IMR-90 (cell line): ENCODE measurements around the gene GRIFIN. TPM values are rescaled to one million over a fixed set of nuclear protein-coding genes. Genes with fewer than 3 reads are reported as not detected.

Experiments
- ATAC-seq: fragments of 200-7000 bp; cut with Tn5 transposase; 2 replicates; pipeline ENCODE4 v1.9.1; 2020; ENCODE audit warnings: low read depth, mild to moderate bottlenecking, moderate library complexity
- BruUV-seq: library from RNA; stranded (reverse); fragments of 400-500 nt; replicated peaks from 2 replicates; lab custom pipeline; 2021; lab: Mats Ljungman, UMichigan
- CTCF ChIA-PET: fragments of 300-600 bp; formaldehyde crosslinking; extraction: SDS; loops from one replicate; lab custom pipeline; 2021; ENCODE audit warnings: antibody characterized with exemption; lab: Yijun Ruan, JAX
- POLR2A ChIA-PET: fragments of 300-600 bp; sonication (Branson Sonifier 250); formaldehyde crosslinking; loops from one replicate; lab custom pipeline; 2022; ENCODE audit warnings: antibody characterized with exemption; ENCODE audit not compliant: unreplicated experiment; lab: Charles Lee
- DNase-seq: peaks from one replicate; pipeline ENCODE4 v3.0.0; 2013
- H2AFZ ChIP-seq: replicated peaks from 2 replicates; pipeline ENCODE3; 2013; ENCODE audit warnings: low read length, mild to moderate bottlenecking; ENCODE audit not compliant: poor library complexity
- H2AK5ac ChIP-seq: 2 replicates; pipeline ENCODE4 v1.6.1; 2013; ENCODE audit warnings: low read depth, low read length, inconsistent platforms
- H2AK9ac ChIP-seq: replicated peaks from 2 replicates; pipeline ENCODE3; 2013; ENCODE audit warnings: mild to moderate bottlenecking, low read depth, low read length, moderate library complexity; ENCODE audit not compliant: poor library complexity
- H2BK120ac ChIP-seq: 2 replicates; pipeline ENCODE4 v1.6.1; 2013; ENCODE audit warnings: low read depth, low read length, inconsistent platforms
- H2BK15ac ChIP-seq: 3 replicates; pipeline ENCODE4 v1.6.1; 2013; ENCODE audit warnings: low read depth, low read length, inconsistent platforms
- H2BK20ac ChIP-seq: 2 replicates; pipeline ENCODE4 v1.6.1; 2013; ENCODE audit warnings: low read depth, mild to moderate bottlenecking, inconsistent platforms, low read length, moderate library complexity
- H2BK5ac ChIP-seq: 2 replicates; pipeline ENCODE4 v1.6.1; 2013; ENCODE audit warnings: mild to moderate bottlenecking, low read depth, low read length, inconsistent platforms; ENCODE audit not compliant: poor library complexity, severe bottlenecking
- H3K14ac ChIP-seq: replicated peaks from 2 replicates; pipeline ENCODE4 v1.6.1; 2013; ENCODE audit warnings: low read depth, low read length, inconsistent platforms
- H3K18ac ChIP-seq: 2 replicates; pipeline ENCODE4 v1.6.1; 2013; ENCODE audit warnings: low read depth, low read length, control low read depth
- H3K23ac ChIP-seq: 2 replicates; pipeline ENCODE4 v1.6.1; 2013; ENCODE audit warnings: low read depth, low read length, inconsistent platforms
- H3K27ac ChIP-seq: 2 replicates; pipeline ENCODE4 v1.5.1; 2013; ENCODE audit warnings: mild to moderate bottlenecking, control low read depth, low read length; ENCODE audit not compliant: insufficient read depth
- H3K27me3 ChIP-seq: 2 replicates; pipeline ENCODE4 v1.6.1; 2013; ENCODE audit warnings: low read length; ENCODE audit not compliant: control insufficient read depth, insufficient read depth
- H3K36me3 ChIP-seq: 2 replicates; pipeline ENCODE4 v1.6.1; 2013; ENCODE audit warnings: low read length, mixed read lengths; ENCODE audit not compliant: control insufficient read depth, insufficient read depth
- H3K4ac ChIP-seq: 2 replicates; pipeline ENCODE4 v1.6.1; 2013; ENCODE audit warnings: low read depth, low read length, inconsistent platforms
- H3K4me1 ChIP-seq: 2 replicates; pipeline ENCODE4 v1.6.1; 2013; ENCODE audit warnings: low read length, mixed read lengths; ENCODE audit not compliant: control insufficient read depth, insufficient read depth
- H3K4me2 ChIP-seq: 2 replicates; pipeline ENCODE4 v1.6.1; 2013; ENCODE audit warnings: low read depth, mild to moderate bottlenecking, control low read depth, low read length, moderate library complexity
- H3K4me3 ChIP-seq: 2 replicates; pipeline ENCODE4 v1.5.1; 2013; ENCODE audit warnings: low read depth, mild to moderate bottlenecking, control low read depth, low read length, moderate library complexity; ENCODE audit not compliant: insufficient read depth
- H3K56ac ChIP-seq: 2 replicates; pipeline ENCODE4 v1.6.1; 2013; ENCODE audit warnings: low read length, inconsistent platforms; ENCODE audit not compliant: insufficient read depth; ENCODE audit errors: extremely low read depth
- H3K79me1 ChIP-seq, 2 experiments: 2 replicates each; pipeline ENCODE4 v1.6.1; 2013; ENCODE audit warnings: low read length in 2 of 2, inconsistent platforms in 1 of 2, low read depth in 1 of 2
- H3K9ac ChIP-seq: 2 replicates; pipeline ENCODE4 v1.6.1; 2013; ENCODE audit warnings: low read depth, low read length, control low read depth
- H3K9me1 ChIP-seq: 2 replicates; pipeline ENCODE4 v1.6.1; 2013; ENCODE audit warnings: low read length, inconsistent platforms; ENCODE audit not compliant: insufficient read depth
- H3K9me3 ChIP-seq: 2 replicates; pipeline ENCODE4 v1.6.1; 2013; ENCODE audit warnings: low read length; ENCODE audit not compliant: control insufficient read depth, insufficient read depth
- H4K20me1 ChIP-seq: 2 replicates; pipeline ENCODE4 v1.6.1; 2013; ENCODE audit warnings: low read length, inconsistent platforms; ENCODE audit not compliant: insufficient read depth
- H4K5ac ChIP-seq: 2 replicates; pipeline ENCODE4 v1.6.1; 2013; ENCODE audit warnings: mild to moderate bottlenecking, low read depth, low read length, control low read depth
- H4K8ac ChIP-seq, 2 experiments: 2 replicates each; pipeline ENCODE4 v1.6.1; 2013; ENCODE audit warnings: low read depth in 2 of 2, low read length in 2 of 2, control low read depth in 1 of 2, inconsistent platforms in 1 of 2
- H4K91ac ChIP-seq: 2 replicates; pipeline ENCODE4 v1.6.1; 2013; ENCODE audit warnings: low read depth, low read length, inconsistent platforms; ENCODE audit not compliant: insufficient read depth
- CEBPB ChIP-seq: IDR thresholded peaks from 2 replicates; pipeline ENCODE4 v1.6.1; 2012; ENCODE audit warnings: low read depth, low read length, improper control_type of control experiment
- MAFK ChIP-seq: IDR thresholded peaks from 2 replicates; pipeline ENCODE4 v1.6.1; 2012; ENCODE audit warnings: low read depth, low read length, improper control_type of control experiment
- WGBS, 2 experiments: methylation state at CpG; one replicate each; pipeline versions ENCODE4 v1.1.5 to v1.1.7; 2013; ENCODE audit warnings: missing lambda C conversion rate in 2 of 2; ENCODE audit not compliant: insufficient read length in 1 of 2; ENCODE audit errors: extremely low coverage in 2 of 2; 5-methylcytosine and 5-hydroxymethylcytosine counted together
- dilution Hi-C: fragments of 300-500 bp; cut with HindIII; formaldehyde crosslinking; loops from one replicate; pipeline ENCODE4 v1.14.3; 2018; ENCODE audit warnings: low sequenced_read_pairs; ENCODE audit not compliant: unreplicated experiment
- in situ Hi-C: fragments of 300-500 bp; cut with MboI; formaldehyde crosslinking; loops from 3 replicates; pipeline ENCODE4 v1.14.3; 2019; ENCODE audit warnings: low sequenced_read_pairs, inconsistent platforms, mixed read lengths
- intact Hi-C: fragments of 100-400 bp; cut with micrococcal nuclease; formaldehyde crosslinking; loops from 2 replicates; pipeline ENCODE4 v1.10.0; 2022
- polyA plus RNA-seq, 3 experiments: library from polyadenylated mRNA; depleted of rRNA; stranded (reverse); fragments of >200 nt; gene quantifications; 2 replicates each; pipeline ENCODE4 v1.2.3, GENCODE V29; 2012; ENCODE audit warnings: low replicate concordance in 1 of 3
- total RNA-seq: library from RNA; depleted of rRNA; stranded (reverse); fragments of >200 nt; gene quantifications from 2 replicates; pipeline ENCODE4 v1.2.3, GENCODE V29; 2012

GRIFIN gene
- total and polyA plus RNA-seq, 2 of the 4 experiments (the other 2 are of a cell fraction) = not detected

DNA sequence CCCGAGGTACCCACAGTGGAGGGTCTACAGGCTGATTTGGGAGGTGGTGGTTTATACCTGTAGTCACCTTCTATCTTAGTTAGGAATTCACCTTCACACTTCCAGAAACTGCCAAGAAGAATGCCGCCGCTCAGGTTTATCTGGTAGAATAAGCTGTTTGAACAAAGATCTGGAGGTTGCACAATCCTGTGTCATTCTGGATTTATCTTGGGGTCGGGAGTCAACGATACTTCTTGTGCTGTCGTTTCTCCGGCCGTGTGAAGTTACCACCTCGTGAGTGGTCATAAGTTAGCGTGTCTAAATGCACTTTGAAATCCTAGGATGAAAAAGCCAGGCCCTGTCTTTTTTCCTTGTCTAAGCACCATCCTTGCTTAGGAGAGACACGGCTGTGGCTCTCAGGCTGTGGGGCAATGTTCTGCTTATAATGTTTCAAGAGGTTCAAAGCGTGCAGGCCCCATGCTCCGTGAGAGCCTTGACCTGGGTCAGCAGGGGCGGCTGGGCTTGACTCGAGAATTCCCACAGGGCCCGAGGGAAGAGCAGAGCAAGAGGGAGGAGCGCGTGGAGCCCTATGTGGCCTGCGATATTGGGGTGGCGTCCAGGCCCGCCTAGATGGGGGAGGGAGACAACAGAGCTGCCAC lies 35.5 kb downstream of the GRIFIN start:
- ChIA-PET POLR2A (no interaction called here), CTCF (no interaction called here)
- Histone ChIP-seq H2BK20ac (no peak overlapping the region), H2BK5ac (no peak overlapping the region), H2BK120ac (no peak overlapping the region), H2AK9ac (peak overlapping the region; percentile 13), H3K4me3 (no peak overlapping the region), H2BK15ac (no peak overlapping the region), H3K9me1 (0 out of 2 replicates have a peak, but pooled peaks cover 3% of the 10 kb centered on the region), H3K27ac (no peak overlapping the region), H2AK5ac (no peak overlapping the region), H2AFZ (no peak overlapping the region), H3K27me3 (no peaks in the 10 kb centered on the region), H3K56ac (no peak overlapping the region; the same call in 1 of the 2 replicates), H3K23ac (no peak overlapping the region), H3K79me1 (no peaks in the 10 kb centered on the region; a peak in 1 of 4 replicates), H3K4me1 (no peaks in the 10 kb centered on the region), H3K18ac (no peak overlapping the region), H3K4ac (no peak overlapping the region), H3K4me2 (no peak overlapping the region), H4K5ac (no peak overlapping the region), H3K14ac (no peak overlapping the region), H4K91ac (no peak overlapping the region), H3K9me3 (no peaks in the 10 kb centered on the region), H3K9ac (no peak overlapping the region), H4K8ac (no peak overlapping the region), H4K20me1 (no peaks in the 10 kb centered on the region), H3K36me3 (peaks cover 6% of the 10 kb centered on the region)
- no peak for DNase-seq
- WGBS, 2 experiments = 67% methylated on average over 17 of the region's 21 CpGs; no CpG with 5 or more reads in 1 of the 2 experiments
- BruUV-seq = no TSS peak
- intact Hi-C loops (no loop called here), dilution Hi-C loops (no loop called here), in situ Hi-C loops (no loop called here)
- TF ChIP-seq CEBPB (peak; percentile 62), MAFK (no peak)
- ATAC-seq = no peak
